HepG2 (cell line): Measurements from ENCODE around the gene CLDN24. TPM values are rescaled to one million over a fixed set of nuclear protein-coding genes. Genes with fewer than 3 reads are reported as not detected.

Experiments
- ATAC-seq: fragments of 200-7000 bp; cut with Tn5 transposase; 3 replicates; pipeline ENCODE4 v1.9.1; 2020; ENCODE audit warnings: mild to moderate bottlenecking, moderate library complexity
- BruUV-seq: library from RNA; stranded (reverse); fragments of 400-500 nt; replicated peaks from 2 replicates; lab custom pipeline; 2021; lab: Mats Ljungman, UMichigan
- CTCF ChIA-PET: fragments of 300-600 bp; formaldehyde crosslinking; extraction: SDS; loops from one replicate; lab custom pipeline; 2021; ENCODE audit warnings: low total read pairs, inconsistent platforms, low intra/inter-chr PET ratio; lab: Yijun Ruan, JAX
- POLR2A ChIA-PET: fragments of 350-600 bp; sonication (Branson Sonifier 250); formaldehyde crosslinking; loops from one replicate; lab custom pipeline; 2020; ENCODE audit warnings: antibody characterized with exemption, inconsistent platforms; lab: Yijun Ruan, JAX
- DNase-seq: peaks from one replicate; pipeline ENCODE4 v3.0.0-alpha.2; 2015; ENCODE audit warnings: low spot score
- FAIRE-seq: peaks from 3 replicates; lab custom pipeline; 2011; peaks lifted over from hg19 to GRCh38; lab: Jason Lieb, UNC
- H2AFZ ChIP-seq: one replicate; pipeline ENCODE4 v1.6.1; 2011; ENCODE audit warnings: low read length, inconsistent platforms
- H3K27ac ChIP-seq: fragments of 300-600 bp; 3 replicates; pipeline ENCODE4 v1.8.0; 2011; ENCODE audit warnings: mixed run types, mild to moderate bottlenecking, mixed read lengths, low read length, inconsistent platforms; ENCODE audit not compliant: insufficient read depth; ENCODE audit errors: extremely low read length
- H3K27me3 ChIP-seq, 2 experiments: fragments of 200-600 bp in 1 of 2; 2 replicates in 1 of 2; 3 replicates in 1 of 2; pipeline versions ENCODE4 v1.6.0 to v1.8.0; 2011; ENCODE audit warnings: low read length in 2 of 2, mild to moderate bottlenecking in 2 of 2, moderate library complexity in 2 of 2, inconsistent platforms in 1 of 2; ENCODE audit not compliant: insufficient read depth in 2 of 2, control insufficient read depth in 1 of 2
- H3K36me3 ChIP-seq, 2 experiments: fragments of 200-600 bp in 1 of 2; replicated peaks in 1 of 2; 2 replicates in 1 of 2; 3 replicates in 1 of 2; pipeline versions ENCODE4 v1.5.1 to v1.8.0; 2011; ENCODE audit warnings: low read length in 2 of 2, inconsistent platforms in 1 of 2; ENCODE audit not compliant: insufficient read depth in 2 of 2, control insufficient read depth in 1 of 2
- H3K4me1 ChIP-seq: 2 replicates; pipeline ENCODE4 v1.5.1; 2012; ENCODE audit warnings: low read length, inconsistent platforms; ENCODE audit not compliant: insufficient read depth
- H3K4me2 ChIP-seq: 2 replicates; pipeline ENCODE4 v1.6.0; 2011; ENCODE audit warnings: low read depth, low read length, inconsistent platforms
- H3K4me3 ChIP-seq, 3 experiments: fragments of 200-600 bp in 1 of 3; sonication (generic), shearing (Covaris generic) in 1 of 3; replicated peaks in 1 of 3; 2 replicates each; pipeline ENCODE4 v1.5.1; 2011 to 2016; ENCODE audit warnings: low read length in 3 of 3, inconsistent platforms in 2 of 3, low read depth in 2 of 3, mild to moderate bottlenecking in 2 of 3, control low read depth in 1 of 3, mixed read lengths in 1 of 3; ENCODE audit not compliant: insufficient read depth in 1 of 3
- H3K79me2 ChIP-seq: one replicate; pipeline ENCODE4 v1.6.1; 2011; ENCODE audit warnings: low read length, inconsistent platforms; ENCODE audit not compliant: insufficient read depth
- H3K9ac ChIP-seq: 2 replicates; pipeline ENCODE4 v1.6.0; 2011; ENCODE audit warnings: mild to moderate bottlenecking, low read depth, low read length, inconsistent platforms; ENCODE audit not compliant: insufficient read depth
- H3K9me3 ChIP-seq: 2 replicates; pipeline ENCODE4 v1.5.1; 2012; ENCODE audit warnings: mild to moderate bottlenecking, low read length
- H4K20me1 ChIP-seq: 2 replicates; pipeline ENCODE4 v1.6.0; 2011; ENCODE audit warnings: inconsistent platforms, mild to moderate bottlenecking, low read length, moderate library complexity; ENCODE audit not compliant: insufficient read depth
- BRCA1 ChIP-seq: sonication (generic); formaldehyde crosslinking; IDR thresholded peaks from 2 replicates; pipeline ENCODE4 v1.4.0; 2020; ENCODE audit warnings: missing genetic modification reagents
- CBX2 ChIP-seq, 2 experiments: fragments of 200-600 bp in 1 of 2; sonication (generic); formaldehyde crosslinking in 1 of 2; IDR thresholded peaks; 2 replicates each; pipeline versions ENCODE4 v1.7.0 to v1.8.1; 2018 to 2022; ENCODE audit warnings: low read depth in 2 of 2, low read length in 1 of 2, mild to moderate bottlenecking in 1 of 2, missing genetic modification reagents in 1 of 2
- FOXA3 ChIP-seq: IDR thresholded peaks from 2 replicates; pipeline ENCODE4 v1.6.1; 2016; ENCODE audit warnings: missing genetic modification reagents, missing compliant biosample characterization
- NR2C2 ChIP-seq: sonication (generic); formaldehyde crosslinking; IDR thresholded peaks from 2 replicates; pipeline ENCODE4 v1.4.0; 2020; ENCODE audit warnings: missing genetic modification reagents, mild to moderate bottlenecking, moderate library complexity, borderline replicate concordance
- PHF21A ChIP-seq: sonication (generic); formaldehyde crosslinking; IDR thresholded peaks from 2 replicates; pipeline ENCODE4 v1.5.0; 2020; ENCODE audit warnings: mild to moderate bottlenecking, missing genetic modification reagents
- PTBP1 ChIP-seq: fragments of 200-400 bp; formaldehyde crosslinking; IDR thresholded peaks from 2 replicates; pipeline ENCODE4 v1.6.1; 2018; ENCODE audit warnings: low read length, low read depth; ENCODE audit not compliant: poor library complexity, severe bottlenecking
- RNF2 ChIP-seq: fragments of 450-650 bp; conservative IDR thresholded peaks from 2 replicates; pipeline ENCODE4 v1.6.1; 2016; ENCODE audit warnings: low read depth
- THYN1 ChIP-seq: sonication (generic); formaldehyde crosslinking; IDR thresholded peaks from 2 replicates; pipeline ENCODE4 v1.8.1; 2023; ENCODE audit warnings: low read depth, mild to moderate bottlenecking, moderate library complexity, missing genetic modification reagents, borderline replicate concordance
- ZBTB38 ChIP-seq: sonication (generic); formaldehyde crosslinking; IDR thresholded peaks from 2 replicates; pipeline ENCODE4 v1.5.1; 2020; ENCODE audit warnings: mild to moderate bottlenecking, missing genetic modification reagents
- ZNF431 ChIP-seq: sonication (generic); formaldehyde crosslinking; IDR thresholded peaks from 2 replicates; pipeline ENCODE4 v1.9.0; 2022; ENCODE audit warnings: missing genetic modification reagents, low read depth, mild to moderate bottlenecking, borderline replicate concordance
- ZNF546 ChIP-seq: sonication (generic); formaldehyde crosslinking; conservative IDR thresholded peaks from 2 replicates; pipeline ENCODE4 v1.8.1; 2023; ENCODE audit warnings: mild to moderate bottlenecking, missing genetic modification reagents
- ZNF768 ChIP-seq: sonication (generic); formaldehyde crosslinking; IDR thresholded peaks from 2 replicates; pipeline ENCODE4 v1.4.0; 2020; ENCODE audit warnings: missing genetic modification reagents
- WGBS: methylation state at CpG from one replicate; pipeline ENCODE4 v1.1.6; 2017; ENCODE audit warnings: low lambda C conversion rate; 5-methylcytosine and 5-hydroxymethylcytosine counted together
- in situ Hi-C: cut with HindIII; loops from 2 replicates; pipeline ENCODE4 v1.10.0; 2017; ENCODE audit warnings: low pct_unique_long_range_greater_than_20kb; ENCODE audit not compliant: extremely low pct_ligation_motif_present
- intact Hi-C: fragments of 100-400 bp; cut with micrococcal nuclease; formaldehyde crosslinking; loops from one replicate; pipeline ENCODE4 v1.10.0; 2022; ENCODE audit not compliant: unreplicated experiment
- polyA plus RNA-seq, 8 experiments: library from polyadenylated mRNA; depleted of rRNA in 3 of 8; stranded (reverse) in 7 of 8; unstranded in 1 of 8; fragments of >200 nt; fragmentation: Illumina TruSeq in 4 of 8; extraction: Trizol in 4 of 8; gene quantifications; 2 replicates each; pipeline versions ENCODE4 v1.2.1 to v1.2.3, GENCODE V29; 2011 to 2016; ENCODE audit warnings: low read depth in 4 of 8, missing spikeins in 1 of 8, mixed read lengths in 1 of 8; ENCODE audit not compliant: insufficient read depth in 1 of 8
- total RNA-seq, 5 experiments: library from RNA; depleted of rRNA; stranded (reverse); fragments of >200 nt; fragmentation: Illumina TruSeq; extraction: Trizol; gene quantifications; 2 replicates each; pipeline ENCODE4 v1.2.3, GENCODE V29; 2016; ENCODE audit warnings: low read depth in 1 of 5
- TF ChIP-seq, protein P1 (sequence below): sonication (generic); formaldehyde crosslinking; IDR thresholded peaks from 2 replicates; pipeline ENCODE4 v1.8.1; 2023; ENCODE audit warnings: mild to moderate bottlenecking, moderate library complexity, missing genetic modification reagents
- TF ChIP-seq, protein P2 (sequence below): sonication (generic); formaldehyde crosslinking; IDR thresholded peaks from 2 replicates; pipeline ENCODE4 v1.8.1; 2023; ENCODE audit warnings: mild to moderate bottlenecking, missing genetic modification reagents
- TF ChIP-seq, protein P3 (sequence below): sonication (generic); formaldehyde crosslinking; IDR thresholded peaks from 2 replicates; pipeline ENCODE4 v1.4.0; 2020; ENCODE audit warnings: mild to moderate bottlenecking, missing genetic modification reagents

The CLDN24 gene
- total and polyA plus RNA-seq, 2 of the 13 experiments (the other 11 are each of a cell fraction or from before 2014, with no cell fraction given) = not detected

DNA sequence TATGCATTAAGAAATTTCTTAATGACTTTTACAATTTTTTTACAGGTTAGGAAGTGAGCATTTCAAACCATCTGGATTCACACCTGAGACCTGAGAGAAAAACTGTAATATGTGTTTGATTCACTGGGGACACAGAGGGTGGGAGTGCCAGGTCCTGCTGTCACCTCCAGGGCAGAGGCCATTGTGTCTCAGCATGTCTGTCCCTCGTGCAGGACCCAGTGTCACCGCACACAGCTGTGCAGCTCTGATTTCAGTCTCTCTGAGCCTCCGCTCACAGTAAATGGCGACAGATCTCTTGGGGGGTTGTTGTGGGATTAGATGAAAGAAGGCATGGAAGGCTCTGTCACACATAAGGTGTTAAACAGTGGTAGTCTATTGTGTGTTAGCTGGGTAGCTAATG is 23.0 kb upstream of the CLDN24 start:
- Histone ChIP-seq H3K79me2 (no peaks in the 10 kb centered on the region), H2AFZ (no peak overlapping the region), H3K36me3 (no peaks in the 10 kb centered on the region), H4K20me1 (no peaks in the 10 kb centered on the region), H3K27ac (no peak overlapping the region), H3K4me2 (no peak overlapping the region), H3K4me1 (no peaks in the 10 kb centered on the region), H3K27me3 (no peaks in the 10 kb centered on the region), H3K9me3 (no peaks in the 10 kb centered on the region), H3K9ac (no peak overlapping the region), H3K4me3 (no peak overlapping the region)
- no TSS peak for BruUV-seq
- 64% methylated on average over 4 of the region's 4 CpGs for WGBS
- ChIA-PET POLR2A (no interaction called here), CTCF (no interaction called here)
- in situ Hi-C loops = no loop called here
- ATAC-seq (peak; percentile 52), FAIRE-seq (no peak), DNase-seq (no peak)
- intact Hi-C loops = no loop called here
- TF ChIP-seq, protein P1, sequence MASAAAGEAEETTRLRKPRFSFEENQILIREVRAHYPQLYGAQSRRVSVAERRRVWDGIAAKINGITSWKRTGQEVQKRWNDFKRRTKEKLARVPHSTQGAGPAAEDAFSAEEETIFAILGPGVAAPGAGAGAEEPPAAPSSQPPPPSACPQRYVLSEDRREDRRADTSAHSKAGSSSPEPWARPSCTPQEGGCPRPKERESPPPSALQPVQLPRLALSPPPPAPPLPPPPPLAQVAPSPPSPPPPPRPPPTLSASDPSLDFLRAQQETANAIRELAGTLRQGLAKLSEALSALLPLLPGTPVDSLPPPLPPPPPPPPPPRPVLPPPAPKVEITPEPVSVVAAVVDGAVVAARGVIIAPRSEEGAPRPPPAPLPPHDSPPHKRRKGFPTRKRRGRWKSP (CRISPR knock-in tag) = no peak
- TF ChIP-seq ZBTB38 (CRISPR knock-in tag) (no peak), RNF2 (no peak), BRCA1 (CRISPR knock-in tag) (no peak), ZNF768 (CRISPR knock-in tag) (no peak), ZNF546 (CRISPR knock-in tag) (no peak), PHF21A (CRISPR knock-in tag) (no peak), FOXA3 (CRISPR knock-in tag) (no peak), CBX2 (IDR thresholded peaks at IDR 0.05; ENCODE audit: low read depth, low read length) (no peak), CBX2 (CRISPR knock-in tag; IDR thresholded peaks at IDR 0.05; ENCODE audit: low read depth) (no peak), THYN1 (no peak), ZNF431 (CRISPR knock-in tag) (no peak), NR2C2 (CRISPR knock-in tag) (no peak), PTBP1 (no peak)
- TF ChIP-seq, protein P2, sequence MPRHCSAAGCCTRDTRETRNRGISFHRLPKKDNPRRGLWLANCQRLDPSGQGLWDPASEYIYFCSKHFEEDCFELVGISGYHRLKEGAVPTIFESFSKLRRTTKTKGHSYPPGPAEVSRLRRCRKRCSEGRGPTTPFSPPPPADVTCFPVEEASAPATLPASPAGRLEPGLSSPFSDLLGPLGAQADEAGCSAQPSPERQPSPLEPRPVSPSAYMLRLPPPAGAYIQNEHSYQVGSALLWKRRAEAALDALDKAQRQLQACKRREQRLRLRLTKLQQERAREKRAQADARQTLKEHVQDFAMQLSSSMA (CRISPR knock-in tag) = no peak
- TF ChIP-seq, protein P3, sequence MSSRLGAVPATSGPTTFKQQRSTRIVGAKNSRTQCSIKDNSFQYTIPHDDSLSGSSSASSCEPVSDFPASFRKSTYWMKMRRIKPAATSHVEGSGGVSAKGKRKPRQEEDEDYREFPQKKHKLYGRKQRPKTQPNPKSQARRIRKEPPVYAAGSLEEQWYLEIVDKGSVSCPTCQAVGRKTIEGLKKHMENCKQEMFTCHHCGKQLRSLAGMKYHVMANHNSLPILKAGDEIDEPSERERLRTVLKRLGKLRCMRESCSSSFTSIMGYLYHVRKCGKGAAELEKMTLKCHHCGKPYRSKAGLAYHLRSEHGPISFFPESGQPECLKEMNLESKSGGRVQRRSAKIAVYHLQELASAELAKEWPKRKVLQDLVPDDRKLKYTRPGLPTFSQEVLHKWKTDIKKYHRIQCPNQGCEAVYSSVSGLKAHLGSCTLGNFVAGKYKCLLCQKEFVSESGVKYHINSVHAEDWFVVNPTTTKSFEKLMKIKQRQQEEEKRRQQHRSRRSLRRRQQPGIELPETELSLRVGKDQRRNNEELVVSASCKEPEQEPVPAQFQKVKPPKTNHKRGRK (CRISPR knock-in tag) = no peak
